GM12878 (cell line): ENCODE data around the gene DYRK1B. TPM values are rescaled to one million over a fixed set of nuclear protein-coding genes. Genes with fewer than 3 reads are reported as not detected.

Source experiments
- ATAC-seq: fragments of 200-7000 bp; cut with Tn5 transposase; 3 replicates; pipeline ENCODE4 v1.9.1; 2020; ENCODE audit warnings: mild to moderate bottlenecking, moderate library complexity
- BruUV-seq: library from RNA; stranded (reverse); fragments of 400-500 nt; replicated peaks from 2 replicates; lab custom pipeline; 2021; lab: Mats Ljungman, UMichigan
- CTCF ChIA-PET: fragments of 300-600 bp; sonication (Branson Sonifier 250); formaldehyde crosslinking; extraction: SDS; loops from one replicate; lab custom pipeline; 2021; ENCODE audit warnings: inconsistent platforms; lab: Yijun Ruan, JAX
- POLR2A ChIA-PET: fragments of 350-600 bp; formaldehyde crosslinking; extraction: SDS; loops from one replicate; lab custom pipeline; 2021; ENCODE audit warnings: inconsistent platforms; lab: Charles Lee
- RAD21 ChIA-PET: fragments of 300-600 bp; sonication (Branson Sonifier 250); formaldehyde crosslinking; loops from one replicate; lab custom pipeline; 2023; ENCODE audit warnings: antibody characterized with exemption; ENCODE audit not compliant: unreplicated experiment; lab: Charles Lee
- SMC1A ChIA-PET: fragments of 300-600 bp; sonication (Branson Sonifier 250); formaldehyde crosslinking; loops from one replicate; lab custom pipeline; 2023; ENCODE audit not compliant: unreplicated experiment, uncharacterized antibody; lab: Charles Lee
- DNase-seq: peaks from one replicate; pipeline ENCODE4 v3.0.0-alpha.2; 2011; ENCODE audit warnings: low read depth, low spot score
- FAIRE-seq: peaks from 3 replicates; lab custom pipeline; 2011; peaks lifted over from hg19 to GRCh38; lab: Jason Lieb, UNC
- H2AFZ ChIP-seq: 2 replicates; pipeline ENCODE4 v1.6.0; 2011; ENCODE audit warnings: low read depth, low read length, control low read depth; ENCODE audit not compliant: control insufficient read depth
- H3K27ac ChIP-seq: 2 replicates; pipeline ENCODE4 v1.5.1; 2011; ENCODE audit warnings: control low read depth; ENCODE audit not compliant: control insufficient read depth, insufficient read depth
- H3K27me3 ChIP-seq, 2 experiments: replicated peaks in 1 of 2; 2 replicates each; pipeline versions ENCODE4 v1.6.0 to v1.6.1; 2011; ENCODE audit warnings: low read length in 1 of 2; ENCODE audit not compliant: control insufficient read depth in 2 of 2, insufficient read depth in 2 of 2
- H3K36me3 ChIP-seq, 2 experiments: 2 replicates each; pipeline ENCODE4 v1.5.1; 2011; ENCODE audit warnings: low read length in 1 of 2; ENCODE audit not compliant: control insufficient read depth in 2 of 2, insufficient read depth in 2 of 2
- H3K4me1 ChIP-seq: 2 replicates; pipeline ENCODE4 v1.6.1; 2011; ENCODE audit warnings: mild to moderate bottlenecking, low read length, moderate library complexity, mixed read lengths; ENCODE audit not compliant: control insufficient read depth, insufficient read depth
- H3K4me2 ChIP-seq: 2 replicates; pipeline ENCODE4 v1.6.0; 2011; ENCODE audit warnings: control low read depth; ENCODE audit not compliant: control insufficient read depth, insufficient read depth
- H3K4me3 ChIP-seq: fragments of 200-600 bp; sonication (generic); 2 replicates; pipeline ENCODE4 v1.5.1; 2016
- H3K79me2 ChIP-seq: 2 replicates; pipeline ENCODE4 v1.6.0; 2011; ENCODE audit warnings: low read length; ENCODE audit not compliant: control insufficient read depth, insufficient read depth
- H3K9ac ChIP-seq: 2 replicates; pipeline ENCODE4 v1.8.0; 2011; ENCODE audit warnings: low read length, control low read depth, mixed read lengths; ENCODE audit not compliant: control insufficient read depth, insufficient read depth
- H3K9me3 ChIP-seq: replicated peaks from 3 replicates; pipeline ENCODE4 v1.5.1; 2011; ENCODE audit warnings: mild to moderate bottlenecking, low read length; ENCODE audit not compliant: control insufficient read depth, insufficient read depth
- H4K20me1 ChIP-seq: 2 replicates; pipeline ENCODE4 v1.6.0; 2011; ENCODE audit not compliant: control insufficient read depth, insufficient read depth
- ATF2 ChIP-seq: IDR thresholded peaks from 2 replicates; pipeline ENCODE4 v1.6.1; 2012; ENCODE audit warnings: low read length, inconsistent platforms
- CEBPZ ChIP-seq: fragments of 150-350 bp; IDR thresholded peaks from 2 replicates; pipeline ENCODE4 v1.6.1; 2016; ENCODE audit warnings: low read depth, low read length
- E2F4 ChIP-seq: IDR thresholded peaks from 2 replicates; pipeline ENCODE4 v1.6.1; 2012; ENCODE audit warnings: low read depth, low read length, improper control_type of control experiment
- FOXM1 ChIP-seq: IDR thresholded peaks from 2 replicates; pipeline ENCODE4 v1.6.1; 2012; ENCODE audit warnings: low read depth, mild to moderate bottlenecking, inconsistent platforms, low read length, moderate library complexity
- GABPA ChIP-seq: IDR thresholded peaks from 2 replicates; pipeline ENCODE4 v1.6.1; 2014; ENCODE audit warnings: antibody characterized with exemption, low read depth, mild to moderate bottlenecking, inconsistent platforms
- MAX ChIP-seq: IDR thresholded peaks from 2 replicates; pipeline ENCODE4 v1.6.1; 2012; ENCODE audit warnings: low read depth, low read length, improper control_type of control experiment
- MEF2B ChIP-seq: fragments of 450-650 bp; IDR thresholded peaks from 2 replicates; pipeline ENCODE4 v1.6.1; 2018; ENCODE audit warnings: mild to moderate bottlenecking, moderate library complexity; ENCODE audit not compliant: partially characterized antibody, poor library complexity, severe bottlenecking
- RELA ChIP-seq: fragments of 450-650 bp; IDR thresholded peaks from 2 replicates; pipeline ENCODE4 v1.8.0; 2014; ENCODE audit warnings: borderline replicate concordance; ENCODE audit not compliant: partially characterized antibody
- SMAD5 ChIP-seq: IDR thresholded peaks from 2 replicates; pipeline ENCODE4 v1.6.1; 2016; ENCODE audit warnings: antibody characterized with exemption, low read depth
- SMC3 ChIP-seq: IDR thresholded peaks from 2 replicates; pipeline ENCODE4 v1.6.1; 2011; ENCODE audit warnings: low read length, improper control_type of control experiment, borderline replicate concordance
- STAT3 ChIP-seq: IDR thresholded peaks from 2 replicates; pipeline ENCODE4 v1.6.1; 2011; ENCODE audit warnings: low read depth, low read length, improper control_type of control experiment
- ZNF24 ChIP-seq: fragments of 450-650 bp; IDR thresholded peaks from 2 replicates; pipeline ENCODE4 v1.6.1; 2017; ENCODE audit warnings: antibody characterized with exemption, mild to moderate bottlenecking
- ZNF687 ChIP-seq: fragments of 450-650 bp; IDR thresholded peaks from 2 replicates; pipeline ENCODE4 v1.6.1; 2017; ENCODE audit warnings: mild to moderate bottlenecking, moderate library complexity
- WGBS: methylation state at CpG from one replicate; pipeline ENCODE4 v1.1.6; 2016; ENCODE audit warnings: low lambda C conversion rate; ENCODE audit not compliant: insufficient replicate concordance, insufficient coverage; ENCODE audit errors: missing lambda C conversion rate; 5-methylcytosine and 5-hydroxymethylcytosine counted together
- in situ Hi-C: fragments of 300-500 bp; cut with MboI; formaldehyde crosslinking; loops from 9 replicates; pipeline ENCODE4 v1.14.3; 2018; ENCODE audit warnings: mixed read lengths
- intact Hi-C: fragments of 100-400 bp; cut with micrococcal nuclease; formaldehyde crosslinking; loops from one replicate; pipeline ENCODE4 v1.14.2; 2022; ENCODE audit not compliant: unreplicated experiment
- polyA plus RNA-seq, 11 experiments: library from polyadenylated mRNA; depleted of rRNA in 4 of 11; unstranded in 6 of 11; stranded (reverse) in 5 of 11; fragments of >200 nt; fragmentation: Nextera tagmentation in 4 of 11; fragmentation: Illumina TruSeq in 1 of 11; extraction: Ambion mirVana in 4 of 11; extraction: Trizol in 1 of 11; gene quantifications; 1 replicate in 1 of 11; 2 replicates in 10 of 11; pipeline versions ENCODE4 v1.2.1 to v1.2.3, GENCODE V29; 2011 to 2016; ENCODE audit warnings: inconsistent platforms in 2 of 11, missing spikeins in 2 of 11, low read depth in 1 of 11
- total RNA-seq, 4 experiments: library from RNA; depleted of rRNA in 3 of 4; stranded (reverse); fragments of >200 nt in 3 of 4; fragmentation: Illumina TruSeq in 1 of 4; extraction: Trizol in 1 of 4; gene quantifications; 2 replicates each; pipeline versions ENCODE4 v1.2.1 to v1.2.3, GENCODE V29; 2013 to 2021

Gene DYRK1B
- total and polyA plus RNA-seq, 10 of the 15 experiments (the other 5 are each of a cell fraction or from before 2014, with no cell fraction given) = 0.07 to 10.2 (median 3.4) TPM; not detected in 1

GRCh38 chr19:39848392-39848791, 14.4 kb upstream of the DYRK1B start:
- no peak overlapping the region for H3K4me2 ChIP-seq
- no peaks in the 10 kb centered on the region for H3K36me3 ChIP-seq
- no peak overlapping the region for H3K4me3 ChIP-seq
- no peak for ATAC-seq
- H3K79me2 ChIP-seq = peaks cover 34% of the 10 kb centered on the region
- RAD21 ChIA-PET = no interaction called here
- POLR2A ChIA-PET = no interaction called here
- CTCF ChIA-PET = interaction anchor here (6.4 to 9.1 kb wide), 3 partner anchors 55 to 174 kb away, joined by 65 to 466 read pairs (median 335); partner anchors contain the start of gene PSMC4
- no peak overlapping the region for H2AFZ ChIP-seq
- no TSS peak for BruUV-seq
- H3K9me3 ChIP-seq = no peaks in the 10 kb centered on the region
- SMC1A ChIA-PET = interaction anchor here (8.8 kb wide), 1 partner anchor 173 kb away, joined by 266 read pairs; no protein-coding TSS in a partner anchor
- peaks cover 5% of the 10 kb centered on the region for H3K4me1 ChIP-seq
- no peaks in the 10 kb centered on the region for H4K20me1 ChIP-seq
- no peak for DNase-seq
- 86% methylated on average over 4 of the region's 4 CpGs for WGBS
- H3K27me3 ChIP-seq = no peaks in the 10 kb centered on the region
- intact Hi-C loops = no loop called here
- H3K9ac ChIP-seq = no peak overlapping the region
- in situ Hi-C loops = no loop called here
- no peak overlapping the region for H3K27ac ChIP-seq
- FAIRE-seq = no peak
- no peak for TF ChIP-seq CEBPZ
- no peak for TF ChIP-seq SMAD5
- TF ChIP-seq MAX = no peak
- TF ChIP-seq SMC3 = no peak
- TF ChIP-seq E2F4 = no peak
- no peak for TF ChIP-seq ATF2
- no peak for TF ChIP-seq FOXM1
- TF ChIP-seq ZNF687 = no peak
- TF ChIP-seq MEF2B = no peak
- no peak for TF ChIP-seq STAT3
- TF ChIP-seq GABPA = no peak
- TF ChIP-seq RELA = no peak
- TF ChIP-seq ZNF24 = no peak
